ENCODE measurements around the gene SIRT2.

Gene SIRT2

GRCh38 chr19:38848299-38849146 lies 50.9 kb downstream of the SIRT2 start:
- in situ Hi-C loops (cut with MboI; ENCODE audit: low sequenced_read_pairs), result no loop called here

- in situ Hi-C loops (cut with MboI; ENCODE audit: low sequenced_read_pairs), result no loop called here
Observed at GRCh38 chr19:38846097-38846496, 53.3 kb downstream of the SIRT2 start.

GRCh38 chr19:38845374-38846024 lies 53.9 kb downstream of the SIRT2 start:
- in situ Hi-C loops (cut with MboI; ENCODE audit: low sequenced_read_pairs), result no loop called here

GRCh38 chr19:38844093-38844686 lies 55.2 kb downstream of the SIRT2 start:
- in situ Hi-C loops (cut with MboI; ENCODE audit: low sequenced_read_pairs), result no loop called here

- in situ Hi-C loops (cut with MboI; ENCODE audit: low sequenced_read_pairs), result no loop called here
Observed at GRCh38 chr19:38843175-38843758, 56.2 kb downstream of the SIRT2 start.

- in situ Hi-C loops (cut with MboI; ENCODE audit: low sequenced_read_pairs), result no loop called here
Observed at GRCh38 chr19:38842439-38843174, 56.8 kb downstream of the SIRT2 start.

GRCh38 chr19:38841787-38842438 lies 57.5 kb downstream of the SIRT2 start:
- in situ Hi-C loops (cut with MboI; ENCODE audit: low sequenced_read_pairs), result no loop called here

- in situ Hi-C loops (cut with MboI; ENCODE audit: low sequenced_read_pairs), result no loop called here
Observed at GRCh38 chr19:38841180-38841766, 58.1 kb downstream of the SIRT2 start.

GRCh38 chr19:38840583-38840968 lies 58.8 kb downstream of the SIRT2 start:
- in situ Hi-C loops (cut with MboI; ENCODE audit: low sequenced_read_pairs), result no loop called here

GRCh38 chr19:38839816-38840582 lies 59.4 kb downstream of the SIRT2 start:
- in situ Hi-C loops (cut with MboI; ENCODE audit: low sequenced_read_pairs), result no loop called here

GRCh38 chr19:38838986-38839761 lies 60.2 kb downstream of the SIRT2 start:
- in situ Hi-C loops (cut with MboI; ENCODE audit: low sequenced_read_pairs), result no loop called here

GRCh38 chr19:38838208-38838985 lies 61.0 kb downstream of the SIRT2 start:
- in situ Hi-C loops (cut with MboI; ENCODE audit: low sequenced_read_pairs), result no loop called here

- in situ Hi-C loops (cut with MboI; ENCODE audit: low sequenced_read_pairs), result no loop called here
Observed at GRCh38 chr19:38837656-38838121, 61.7 kb downstream of the SIRT2 start.

GRCh38 chr19:38836983-38837626 lies 62.3 kb downstream of the SIRT2 start:
- in situ Hi-C loops (cut with MboI; ENCODE audit: low sequenced_read_pairs), result no loop called here

GRCh38 chr19:38836159-38836982 lies 63.0 kb downstream of the SIRT2 start:
- in situ Hi-C loops (cut with MboI; ENCODE audit: low sequenced_read_pairs), result no loop called here

GRCh38 chr19:38834590-38834989 lies 64.8 kb downstream of the SIRT2 start:
- in situ Hi-C loops (cut with MboI; ENCODE audit: low sequenced_read_pairs), result no loop called here

Data from HL-60/S4 (cell line).